ENCODE measurements around the gene ZNF714.

DNA sequence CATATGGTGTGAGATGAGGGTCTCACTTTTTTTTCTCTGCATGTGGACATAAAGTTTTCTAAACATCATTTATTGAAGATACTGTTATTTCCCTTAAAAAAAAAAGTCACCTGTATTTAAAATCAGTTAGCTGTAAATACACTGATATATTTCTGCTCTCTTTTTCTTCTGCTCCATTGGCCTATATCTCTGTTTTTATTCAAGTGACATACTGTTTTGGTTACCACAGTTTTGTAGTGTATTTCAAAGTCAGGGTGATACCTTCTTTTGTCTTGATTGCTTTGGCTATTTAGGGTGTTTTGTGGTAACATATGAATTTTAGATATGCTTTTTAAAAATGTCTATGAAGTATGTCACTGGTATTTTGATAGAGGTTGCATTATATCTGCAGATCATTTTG is 44.1 kb downstream of the ZNF714 start:
- no peak for TF ChIP-seq POLR2A (IDR thresholded peaks at IDR 0.05)
- TF ChIP-seq, protein P1, sequence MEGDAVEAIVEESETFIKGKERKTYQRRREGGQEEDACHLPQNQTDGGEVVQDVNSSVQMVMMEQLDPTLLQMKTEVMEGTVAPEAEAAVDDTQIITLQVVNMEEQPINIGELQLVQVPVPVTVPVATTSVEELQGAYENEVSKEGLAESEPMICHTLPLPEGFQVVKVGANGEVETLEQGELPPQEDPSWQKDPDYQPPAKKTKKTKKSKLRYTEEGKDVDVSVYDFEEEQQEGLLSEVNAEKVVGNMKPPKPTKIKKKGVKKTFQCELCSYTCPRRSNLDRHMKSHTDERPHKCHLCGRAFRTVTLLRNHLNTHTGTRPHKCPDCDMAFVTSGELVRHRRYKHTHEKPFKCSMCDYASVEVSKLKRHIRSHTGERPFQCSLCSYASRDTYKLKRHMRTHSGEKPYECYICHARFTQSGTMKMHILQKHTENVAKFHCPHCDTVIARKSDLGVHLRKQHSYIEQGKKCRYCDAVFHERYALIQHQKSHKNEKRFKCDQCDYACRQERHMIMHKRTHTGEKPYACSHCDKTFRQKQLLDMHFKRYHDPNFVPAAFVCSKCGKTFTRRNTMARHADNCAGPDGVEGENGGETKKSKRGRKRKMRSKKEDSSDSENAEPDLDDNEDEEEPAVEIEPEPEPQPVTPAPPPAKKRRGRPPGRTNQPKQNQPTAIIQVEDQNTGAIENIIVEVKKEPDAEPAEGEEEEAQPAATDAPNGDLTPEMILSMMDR (IDR thresholded peaks at IDR 0.05) = no peak

Data from thyroid gland (tissue), 4 donors.